Ureter (tissue), 1 donor: ENCODE results near the gene ARMC8. TPM values are rescaled to one million over a fixed set of nuclear protein-coding genes. Genes with fewer than 3 reads are reported as not detected.

Source experiments
- DNase-seq: peaks from one replicate; pipeline ENCODE4 v3.0.0-alpha.2; 2020; ENCODE audit warnings: low spot score
- total RNA-seq: library from RNA; stranded (reverse); gene quantifications from one replicate; pipeline ENCODE4 v1.2.4, GENCODE V29; 2023
- donor health status: DM: yes; HTN: yes; CAD: no.

ARMC8 gene
- total RNA-seq, 1 donor from 2014 or later, result 83.2 TPM

DNA sequence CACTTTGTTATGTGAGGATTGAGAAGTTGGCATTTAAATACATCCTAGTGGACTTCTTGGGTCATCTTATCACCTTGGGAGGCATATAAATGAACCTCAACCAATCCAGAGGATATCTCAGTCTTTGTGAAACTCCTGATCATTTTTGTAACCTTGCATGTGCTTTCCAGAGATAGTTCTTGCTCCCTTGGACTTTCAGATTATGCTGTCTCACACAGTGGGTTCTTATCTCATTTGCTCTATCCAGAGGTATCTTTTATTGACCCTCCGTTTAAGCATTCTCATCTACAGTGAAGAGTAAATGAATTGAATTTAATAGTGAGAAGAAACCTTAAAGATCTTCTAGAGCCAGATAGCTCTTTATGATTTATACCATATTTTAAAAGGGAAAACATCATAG lies 10.4 kb downstream of the ARMC8 start:
- no peak for DNase-seq

DNA sequence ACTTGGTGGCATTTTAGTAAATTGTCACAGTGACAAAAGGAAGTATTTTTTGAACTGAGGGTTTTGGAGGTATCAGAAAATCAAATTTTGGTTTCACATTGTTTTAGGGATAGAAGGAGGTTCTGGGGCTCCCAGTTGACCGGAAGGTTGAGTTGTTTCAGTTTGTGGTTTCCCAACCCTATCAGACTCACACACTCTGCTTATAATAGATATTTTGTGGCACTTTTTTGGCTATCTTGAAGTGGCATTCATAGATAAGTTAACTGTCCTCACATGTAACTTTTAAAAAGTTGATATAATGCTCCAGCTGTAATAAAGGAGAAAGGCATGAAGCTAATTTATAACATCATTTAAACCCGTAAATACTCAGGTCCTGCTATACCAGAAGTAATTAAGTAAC lies 12.8 kb downstream of the ARMC8 start:
- DNase-seq, result no peak

DNA sequence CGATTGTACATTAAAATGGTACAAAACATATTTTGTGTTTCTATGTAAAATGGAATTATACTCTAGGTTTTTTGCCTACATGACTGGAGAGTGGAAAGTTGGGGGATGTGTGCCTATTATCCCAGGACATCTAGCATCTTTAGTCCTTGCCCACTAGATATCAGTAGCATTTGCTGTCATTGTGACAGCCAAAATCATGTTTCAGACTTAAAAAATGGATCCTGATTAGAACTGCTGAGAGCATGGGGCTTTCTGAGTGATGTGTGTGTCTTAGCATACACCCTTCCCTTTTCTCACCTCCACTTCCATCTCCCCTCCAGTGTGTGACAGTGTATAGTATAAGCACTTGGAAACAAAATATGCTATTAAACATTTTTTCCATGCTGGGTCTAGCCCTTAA lies 13.3 kb downstream of the ARMC8 start:
- no peak for DNase-seq

DNA sequence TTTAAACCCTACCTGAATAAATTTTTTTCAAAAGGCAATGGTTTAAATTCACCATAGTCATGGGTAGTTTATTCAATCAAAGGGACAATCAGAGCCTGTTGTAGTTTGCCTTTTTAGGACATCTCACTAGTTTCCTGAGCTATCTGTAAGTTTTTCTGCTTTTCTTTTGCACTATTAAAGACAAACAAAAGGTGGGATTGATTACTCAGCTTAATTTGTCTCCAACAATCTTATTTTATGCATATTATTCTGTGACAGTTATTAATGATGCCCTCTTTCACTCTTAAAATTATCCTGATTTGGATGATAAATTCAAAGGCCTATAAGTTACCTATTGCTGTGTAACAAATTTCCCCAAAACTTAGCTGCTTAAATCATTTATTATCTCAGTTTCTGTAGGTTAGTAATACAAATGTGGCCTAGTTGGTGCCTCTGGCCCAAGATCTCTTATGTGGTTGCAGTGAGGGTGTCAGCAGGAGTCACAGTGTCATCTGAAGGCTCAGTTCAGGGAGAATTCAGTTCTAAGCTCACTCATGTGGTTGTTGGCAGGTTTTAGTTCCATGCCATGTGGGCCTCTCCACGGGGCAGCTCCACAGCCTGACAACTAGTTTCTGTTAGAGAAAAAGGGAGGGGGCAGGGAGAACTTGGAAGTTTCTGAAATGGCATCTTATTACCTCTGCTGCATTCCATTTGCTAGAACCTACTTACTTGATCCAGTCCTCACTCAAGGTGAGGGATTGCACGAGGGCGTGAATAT lies 16.0 kb downstream of the ARMC8 start:
- DNase-seq, result no peak

DNA sequence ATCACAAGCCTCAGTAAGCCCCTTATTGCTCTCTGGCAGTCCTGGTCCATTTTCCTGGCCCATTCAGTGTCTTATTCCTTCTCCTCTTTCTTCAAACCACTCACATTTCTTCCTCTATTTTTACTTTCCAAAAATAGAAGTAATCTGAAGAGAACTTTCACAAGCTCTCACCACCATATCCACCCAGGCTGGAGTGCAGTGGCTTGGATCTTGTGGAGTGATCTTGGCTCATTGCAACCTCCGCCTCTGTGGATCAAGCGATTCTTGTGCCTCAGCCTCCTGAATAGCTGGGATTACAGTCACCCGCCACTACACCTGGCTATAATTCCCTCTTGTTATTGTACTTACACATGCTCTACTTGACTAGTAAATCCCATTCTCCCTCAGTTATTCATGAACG lies 16.8 kb downstream of the ARMC8 start:
- no peak for DNase-seq

DNA sequence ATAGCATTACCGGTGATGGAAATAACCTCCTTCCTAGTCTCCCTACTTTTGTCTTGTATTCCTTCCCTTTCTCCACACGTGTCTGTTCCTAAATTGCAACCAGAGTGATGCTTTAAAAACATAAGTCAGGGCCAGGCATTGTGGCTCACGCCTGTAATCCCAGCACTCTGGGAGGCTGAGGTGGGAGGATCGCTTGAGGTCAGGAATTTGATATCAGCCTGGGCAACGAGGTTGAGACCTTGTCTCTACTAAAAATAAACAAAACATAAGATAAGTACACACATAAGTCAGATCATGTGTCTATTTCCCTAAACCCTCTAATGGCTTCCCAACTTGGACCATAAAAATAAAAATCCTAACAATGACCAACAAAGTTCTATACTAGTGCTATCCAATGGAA lies 18.4 kb downstream of the ARMC8 start:
- no peak for DNase-seq

DNA sequence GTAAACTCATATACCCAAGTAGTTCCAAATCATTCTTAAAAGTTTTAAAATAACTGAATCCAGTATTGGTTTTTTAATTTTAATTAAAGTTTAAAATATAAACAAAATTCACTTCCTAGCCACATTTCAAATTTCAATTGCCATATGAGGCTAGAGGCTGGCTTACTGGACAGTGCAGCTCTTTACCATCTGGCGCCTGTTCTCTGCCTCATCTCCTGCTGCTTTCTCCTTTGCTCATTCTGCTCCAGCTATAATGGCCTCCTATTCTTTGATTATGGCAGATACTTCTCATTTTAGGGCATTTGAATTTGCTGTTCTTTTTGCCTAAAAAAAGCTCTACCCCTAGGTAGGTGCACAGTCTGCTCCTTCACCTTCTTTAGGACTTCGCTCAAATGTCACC lies 19.1 kb downstream of the ARMC8 start:
- no peak for DNase-seq

DNA sequence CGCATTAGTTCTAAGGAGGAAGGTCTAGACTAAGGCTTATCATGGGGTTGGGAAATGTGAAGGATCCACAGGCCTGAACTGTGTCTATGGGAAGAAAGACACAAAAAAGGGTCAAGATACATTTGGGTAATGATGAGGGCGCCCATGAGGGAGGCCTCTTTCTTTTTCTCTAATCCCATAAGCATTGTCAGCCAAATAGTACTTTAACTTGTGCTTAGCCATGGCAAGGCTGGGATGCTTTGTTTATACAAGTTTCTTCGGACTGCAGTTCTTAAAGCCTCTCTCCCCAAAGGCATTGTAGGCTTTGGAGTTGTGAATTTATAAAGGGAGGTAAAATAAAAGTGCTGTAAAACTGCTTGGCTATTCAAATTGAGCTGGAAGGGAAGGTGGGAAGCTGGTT lies 23.4 kb downstream of the ARMC8 start:
- no peak for DNase-seq

DNA sequence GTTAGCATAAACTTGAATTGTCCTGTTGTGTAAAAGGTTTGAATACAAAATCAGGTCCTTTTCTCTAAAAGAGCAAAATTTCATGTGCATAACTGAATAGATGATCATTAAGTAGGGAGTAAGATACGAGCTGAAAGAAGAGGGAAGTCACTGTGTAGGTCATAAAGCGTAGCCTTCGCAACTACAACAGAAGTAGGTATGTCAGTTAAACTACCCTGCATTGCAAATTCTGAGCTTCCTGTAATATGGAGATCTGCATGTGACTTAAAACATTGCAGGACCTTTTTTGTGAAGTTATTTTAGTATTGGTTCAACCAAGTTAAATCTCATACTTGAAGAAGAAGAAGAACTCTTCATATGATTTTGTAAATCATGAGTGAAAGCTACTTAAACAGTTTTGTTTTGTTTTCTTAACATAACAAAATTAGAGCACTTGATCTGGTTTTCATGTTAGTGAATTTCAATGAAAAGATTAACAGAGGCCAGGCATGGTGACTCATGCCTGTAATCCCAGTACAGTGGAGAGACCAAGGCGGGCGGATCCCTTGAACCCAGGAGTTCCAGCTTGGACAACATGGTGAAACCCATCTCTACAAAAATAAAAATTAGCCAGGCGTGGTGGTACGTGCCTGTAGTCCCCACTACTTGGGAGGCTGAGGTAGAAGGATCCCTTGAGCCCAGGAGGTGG lies 26.4 kb downstream of the ARMC8 start:
- DNase-seq, result no peak

DNA sequence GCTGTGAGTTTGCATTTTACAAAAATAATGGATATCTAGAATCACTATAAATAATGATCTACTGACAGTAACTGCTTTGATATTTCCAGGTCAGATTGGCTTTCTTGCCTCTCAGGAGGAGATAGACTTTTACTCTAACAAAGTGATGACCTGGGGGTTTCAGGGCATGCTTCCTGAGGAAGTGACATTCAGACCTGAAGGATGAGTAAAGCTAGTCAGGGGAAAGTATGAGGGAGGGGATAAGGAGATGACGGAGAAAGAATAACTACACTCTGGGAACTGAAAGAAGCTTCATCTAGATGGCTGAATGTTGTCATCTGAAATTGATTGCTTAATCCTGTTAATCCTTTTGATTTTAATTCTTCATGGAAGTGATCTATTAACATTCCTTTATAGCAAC lies 32.2 kb downstream of the ARMC8 start:
- no peak for DNase-seq

DNA sequence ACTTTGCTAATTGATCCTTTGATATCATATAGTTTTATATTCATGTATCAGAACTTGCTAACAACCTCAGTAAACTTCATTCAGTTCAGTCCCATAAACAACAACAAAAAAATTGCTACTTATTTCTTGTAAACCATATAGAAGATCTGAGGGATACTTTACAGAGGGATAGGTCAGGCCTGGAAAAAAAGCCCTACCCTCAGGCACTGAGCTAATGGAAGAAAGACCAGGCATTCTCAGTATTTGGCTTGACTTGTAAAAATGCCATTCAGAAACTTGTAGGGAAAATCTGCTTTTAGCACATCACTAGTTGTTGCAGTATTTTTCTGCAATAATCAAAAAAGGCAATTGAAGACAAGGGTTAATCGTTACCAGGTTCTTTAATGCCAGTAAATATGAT lies 33.1 kb downstream of the ARMC8 start:
- DNase-seq, result no peak

DNA sequence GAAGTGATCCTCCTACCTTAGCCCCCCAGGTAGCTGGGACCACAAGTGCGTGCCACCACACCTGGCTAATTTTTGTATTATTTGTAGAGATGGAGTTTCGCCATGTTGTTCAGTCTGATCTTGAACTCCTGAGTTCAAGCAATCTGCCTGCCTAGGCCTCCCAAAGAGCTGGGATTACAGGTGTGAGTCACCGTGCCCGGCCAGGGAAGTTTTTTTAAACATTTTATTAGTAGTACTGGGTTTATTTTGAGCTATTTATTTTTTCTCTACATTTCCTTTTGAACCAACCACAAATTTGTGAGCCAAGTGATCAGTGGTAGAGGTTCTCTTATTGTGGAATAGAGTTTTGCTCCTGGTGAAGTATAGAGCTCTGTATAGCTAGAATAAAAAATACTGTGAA lies 33.7 kb downstream of the ARMC8 start:
- DNase-seq, result no peak

DNA sequence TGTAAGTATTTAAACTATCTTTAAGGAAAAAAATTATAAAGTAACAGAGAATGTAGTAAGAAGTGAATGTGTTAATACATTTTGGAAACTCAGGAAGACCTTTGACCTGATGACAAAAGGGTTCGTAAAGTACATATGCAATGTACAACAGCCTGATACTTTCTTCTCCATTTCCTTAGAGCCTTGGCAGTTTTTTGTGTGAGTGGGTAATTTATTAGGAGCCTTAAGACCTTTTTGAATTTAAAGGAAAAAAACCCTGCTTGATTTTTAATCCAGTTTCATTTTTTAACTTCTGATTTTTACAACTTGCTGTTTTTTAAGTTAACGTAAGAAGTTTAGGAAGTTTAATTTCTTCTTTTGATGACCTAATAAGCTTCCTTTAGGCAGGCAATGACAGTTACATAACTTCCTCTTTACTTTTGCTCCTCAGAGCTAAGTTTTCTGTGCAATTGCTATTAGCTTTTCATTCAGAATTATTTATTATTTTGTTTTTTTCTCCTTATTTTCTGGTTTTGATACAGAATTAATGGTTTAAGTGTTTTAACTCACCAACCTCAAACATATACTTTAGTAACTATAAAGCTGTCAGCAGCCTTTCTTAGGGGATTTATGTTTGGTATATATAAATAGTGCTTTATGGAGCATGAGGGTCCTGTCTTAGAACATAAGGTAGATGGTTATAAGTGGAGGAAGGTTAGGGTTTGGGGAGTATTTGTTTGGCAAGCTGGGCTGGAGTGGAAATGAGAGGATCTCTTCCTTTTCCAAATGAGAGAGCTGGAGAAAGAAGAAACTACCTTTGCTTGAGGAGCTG lies 35.2 kb downstream of the ARMC8 start:
- DNase-seq, result no peak

DNA sequence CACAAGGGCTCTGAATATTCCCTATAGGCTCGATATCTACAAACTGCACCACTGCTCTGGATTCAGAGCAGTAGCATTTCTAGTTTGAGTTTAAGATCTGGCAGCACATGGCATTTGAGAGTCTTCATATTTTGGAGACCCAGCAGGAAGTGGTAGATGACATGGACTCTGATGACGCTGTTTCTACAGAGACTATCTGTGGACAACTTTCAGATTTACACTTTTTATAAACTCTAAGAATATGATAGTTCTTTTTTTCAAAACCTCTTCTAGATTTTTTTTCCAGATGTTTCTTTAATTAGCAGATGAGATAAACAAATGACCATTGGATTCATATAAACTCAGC lies 35.8 kb downstream of the ARMC8 start:
- DNase-seq, result no peak

DNA sequence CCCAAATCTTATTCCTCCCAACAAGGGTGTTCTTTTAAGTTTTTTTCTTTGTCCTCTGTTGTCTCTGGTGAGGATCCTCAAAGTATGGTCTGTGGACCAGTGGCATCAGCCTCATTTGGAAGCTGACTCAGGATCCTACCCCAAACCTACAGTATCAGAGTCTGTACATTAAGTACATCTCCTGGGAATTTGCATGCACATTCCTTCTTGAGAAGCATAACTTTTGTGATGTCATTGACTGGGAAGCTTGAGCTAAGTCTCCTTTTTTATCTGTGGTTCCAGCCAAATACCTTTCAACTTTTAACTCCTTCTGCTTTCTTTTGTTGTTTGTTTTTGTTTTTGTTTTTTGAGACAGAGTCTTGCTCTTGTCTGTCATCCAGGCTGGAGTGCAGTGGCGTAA lies 40.5 kb downstream of the ARMC8 start:
- no peak for DNase-seq

DNA sequence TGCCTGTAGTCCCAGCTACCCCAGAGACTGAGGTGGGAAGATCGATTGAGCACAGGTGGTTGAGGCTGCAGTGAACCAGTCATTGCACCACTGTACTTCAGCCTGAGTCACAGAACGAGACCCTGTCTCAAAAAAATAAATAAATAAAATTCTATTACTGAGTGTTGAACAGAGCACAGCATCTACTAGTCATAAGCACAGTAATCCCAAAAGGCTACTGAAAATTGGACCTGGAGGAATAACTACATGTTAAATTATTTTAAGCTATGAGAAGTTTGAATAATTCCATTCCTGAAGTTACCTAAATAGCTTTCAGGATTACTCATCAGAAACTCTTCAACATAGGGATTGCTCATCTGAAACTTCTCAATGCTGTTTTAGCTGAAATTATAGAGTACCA lies 43.4 kb downstream of the ARMC8 start:
- no peak for DNase-seq

DNA sequence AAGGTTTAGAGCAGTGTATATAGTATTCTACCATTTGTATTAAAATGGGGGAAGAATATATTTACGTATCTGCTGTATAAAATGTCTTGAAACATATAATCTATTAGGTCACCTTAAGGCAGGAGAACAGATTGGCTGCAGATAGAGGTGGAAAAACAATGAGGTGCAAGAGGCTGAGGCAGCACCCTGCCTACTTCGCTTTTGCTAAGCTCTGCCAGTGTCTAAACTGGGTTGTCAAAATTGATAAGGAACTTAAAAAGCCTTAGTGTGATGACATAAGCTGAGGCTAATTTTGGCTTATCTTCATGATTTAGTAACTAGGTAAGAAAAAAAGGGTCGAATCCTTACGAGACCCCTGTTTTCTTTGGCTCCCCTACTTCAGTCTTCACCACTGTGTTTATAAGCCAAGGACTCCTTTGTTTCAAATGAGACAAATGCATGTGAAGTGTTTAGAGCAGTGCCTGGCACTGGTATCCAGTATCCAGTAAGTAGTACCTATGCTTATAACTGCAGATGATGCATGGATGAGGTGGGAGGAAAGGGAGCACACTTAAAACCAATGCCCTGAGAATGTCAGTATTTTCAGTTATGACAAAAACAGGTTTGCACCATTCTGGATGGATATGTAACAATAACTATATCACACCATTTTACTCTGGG lies 45.7 kb downstream of the ARMC8 start:
- DNase-seq, result no peak

DNA sequence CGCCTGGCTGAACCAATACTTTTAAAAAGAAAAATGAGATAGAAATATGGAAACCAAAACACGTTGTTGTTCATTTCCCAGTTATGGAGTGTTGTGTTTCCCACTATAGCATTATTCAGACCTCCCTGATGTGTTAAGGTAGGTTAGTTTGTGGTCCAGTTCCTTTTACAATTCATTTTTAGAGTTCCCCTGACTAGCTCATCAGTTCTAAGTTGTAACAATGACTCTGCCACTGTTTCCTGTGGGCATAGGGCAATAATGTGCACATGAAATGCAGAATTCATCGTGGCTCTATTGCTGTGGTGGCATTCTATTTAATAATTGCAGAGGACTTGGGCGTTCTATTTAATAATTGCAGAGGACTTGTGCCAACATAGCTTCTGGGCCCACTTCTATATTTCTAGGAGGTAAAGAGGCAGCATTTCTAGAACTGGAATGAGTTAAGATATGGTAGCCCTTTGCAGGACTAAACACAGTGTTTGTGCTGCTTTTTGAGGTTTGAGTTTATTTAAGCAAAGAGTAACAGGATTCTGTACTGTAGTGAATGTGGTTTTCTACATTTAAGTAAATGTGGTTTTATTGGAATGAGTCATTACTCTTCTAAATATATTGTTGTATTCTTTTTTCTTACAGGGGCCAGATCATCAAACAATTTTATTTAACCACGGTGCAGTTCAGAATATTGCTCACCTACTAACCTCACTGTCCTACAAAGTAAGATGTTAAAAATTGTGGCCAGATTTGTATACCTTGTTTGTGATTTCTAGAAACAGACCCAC lies 47.5 kb downstream of the ARMC8 start:
- no peak for DNase-seq

DNA sequence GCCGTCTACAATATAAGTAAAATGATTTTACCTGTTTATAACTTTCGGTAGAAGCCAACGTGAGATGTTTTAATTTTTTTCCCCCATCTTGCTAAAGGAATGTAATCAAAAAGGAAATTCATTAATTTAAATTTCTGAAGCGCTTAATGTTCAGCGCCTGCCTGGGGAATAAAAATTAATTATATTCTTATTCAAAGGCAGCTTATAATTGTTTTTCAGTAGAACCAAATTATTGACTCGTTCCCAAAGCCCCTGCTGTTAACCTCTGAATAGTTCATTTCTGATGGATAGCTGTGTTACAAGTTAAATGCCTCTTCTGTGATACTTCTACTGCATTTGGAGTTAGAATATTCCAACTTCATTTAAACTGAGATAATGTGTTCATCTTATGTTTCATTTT lies 51.6 kb downstream of the ARMC8 start:
- no peak for DNase-seq

DNA sequence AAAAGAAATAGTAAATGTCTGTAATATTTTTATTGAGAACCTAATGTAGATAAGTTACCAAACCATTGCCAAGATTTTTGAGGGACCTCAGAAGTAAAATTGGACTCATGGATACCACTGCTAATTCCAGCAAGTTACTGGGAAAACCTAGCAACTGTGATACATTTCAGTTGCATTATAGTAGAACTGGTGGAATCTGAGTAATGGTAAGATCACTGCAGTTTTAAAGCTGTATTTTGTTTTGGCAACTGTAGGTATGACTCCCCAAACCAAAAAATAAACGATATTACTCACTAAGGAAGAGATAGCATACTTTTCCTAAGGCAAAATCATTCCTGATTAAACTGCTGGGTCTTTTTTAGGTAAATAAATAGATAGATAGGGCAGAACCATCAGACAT lies 54.0 kb downstream of the ARMC8 start:
- DNase-seq, result no peak

DNA sequence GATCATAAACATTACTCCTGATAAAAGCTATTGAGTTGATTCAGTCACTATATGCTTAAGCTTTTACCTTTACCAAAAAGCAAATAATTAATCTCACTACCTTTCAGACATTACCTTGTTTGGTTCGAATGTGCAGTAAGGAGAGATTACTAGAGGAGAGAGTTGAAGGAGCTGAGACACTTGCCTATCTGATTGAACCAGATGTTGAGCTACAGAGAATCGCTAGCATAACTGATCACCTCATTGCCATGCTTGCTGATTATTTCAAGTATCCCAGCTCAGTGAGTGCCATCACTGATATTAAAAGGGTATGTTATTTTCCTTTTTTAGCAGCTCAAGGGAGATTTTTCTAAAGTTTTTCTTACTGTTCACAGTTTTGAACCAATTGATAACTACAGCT lies 54.6 kb downstream of the ARMC8 start:
- DNase-seq, result no peak

DNA sequence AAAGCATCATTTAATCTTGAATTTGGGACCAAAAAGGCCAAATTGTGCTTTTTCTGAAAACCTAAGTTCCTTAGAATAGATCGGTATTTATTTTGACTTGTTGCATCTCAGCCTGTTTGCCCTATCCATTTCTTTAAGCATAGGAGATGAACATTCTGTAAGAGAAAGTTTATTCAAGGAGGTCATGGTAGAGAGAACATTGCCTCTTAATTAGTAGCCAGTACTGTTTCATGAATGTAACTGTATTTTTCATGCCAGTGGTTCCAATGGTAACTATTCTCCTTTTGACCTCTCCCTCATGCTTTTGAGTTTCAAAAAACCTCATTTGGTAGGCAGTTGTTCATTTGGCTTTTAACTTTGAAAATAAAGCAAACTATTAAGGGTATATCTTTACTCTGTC lies 55.4 kb downstream of the ARMC8 start:
- DNase-seq, result no peak
